ENCODE results near the gene SLIT3.

SLIT3 gene

GRCh38 chr5:168879929-168880328, 421.0 kb downstream of the SLIT3 start:
- no peak overlapping the region for H3K27ac Mint-ChIP-seq
- H3K36me3 Mint-ChIP-seq = no peaks in the 10 kb centered on the region
- H3K27me3 Mint-ChIP-seq = peaks cover 9% of the 10 kb centered on the region
- no peak overlapping the region for H3K4me3 Mint-ChIP-seq
- no peaks in the 10 kb centered on the region for H3K9me3 Mint-ChIP-seq
- no peaks in the 10 kb centered on the region for H3K4me1 Mint-ChIP-seq

GRCh38 chr5:168879331-168879730, 421.6 kb downstream of the SLIT3 start:
- peaks cover 11% of the 10 kb centered on the region for H3K27me3 Mint-ChIP-seq
- H3K4me1 Mint-ChIP-seq = no peaks in the 10 kb centered on the region
- no peaks in the 10 kb centered on the region for H3K36me3 Mint-ChIP-seq
- H3K4me3 Mint-ChIP-seq = no peak overlapping the region
- H3K27ac Mint-ChIP-seq = no peak overlapping the region
- no peaks in the 10 kb centered on the region for H3K9me3 Mint-ChIP-seq

GRCh38 chr5:168878135-168878745, 422.7 kb downstream of the SLIT3 start:
- Mint-ChIP-seq H3K4me3 (no peak overlapping the region), H3K9me3 (no peaks in the 10 kb centered on the region), H3K4me1 (no peaks in the 10 kb centered on the region), H3K27me3 (peaks cover 12% of the 10 kb centered on the region), H3K36me3 (no peaks in the 10 kb centered on the region), H3K27ac (no peak overlapping the region)

GRCh38 chr5:168877132-168877892, 423.6 kb downstream of the SLIT3 start:
- no peaks in the 10 kb centered on the region for H3K36me3 Mint-ChIP-seq
- H3K9me3 Mint-ChIP-seq = no peaks in the 10 kb centered on the region
- no peak overlapping the region for H3K27ac Mint-ChIP-seq
- no peak overlapping the region for H3K4me3 Mint-ChIP-seq
- H3K27me3 Mint-ChIP-seq = peaks cover 12% of the 10 kb centered on the region
- no peaks in the 10 kb centered on the region for H3K4me1 Mint-ChIP-seq

GRCh38 chr5:168876419-168876818, 424.5 kb downstream of the SLIT3 start:
- Mint-ChIP-seq H3K4me1 (no peaks in the 10 kb centered on the region), H3K36me3 (no peaks in the 10 kb centered on the region), H3K4me3 (no peak overlapping the region), H3K9me3 (no peaks in the 10 kb centered on the region), H3K27me3 (peaks cover 12% of the 10 kb centered on the region), H3K27ac (no peak overlapping the region)

GRCh38 chr5:168875832-168876231, 425.1 kb downstream of the SLIT3 start:
- Mint-ChIP-seq H3K4me1 (no peaks in the 10 kb centered on the region), H3K4me3 (no peak overlapping the region), H3K9me3 (no peaks in the 10 kb centered on the region), H3K27ac (no peak overlapping the region), H3K36me3 (no peaks in the 10 kb centered on the region), H3K27me3 (peaks cover 12% of the 10 kb centered on the region)

- H3K27me3 Mint-ChIP-seq = peaks cover 12% of the 10 kb centered on the region
- no peaks in the 10 kb centered on the region for H3K4me1 Mint-ChIP-seq
These were observed 426.1 kb downstream of the SLIT3 start for GRCh38 chr5:168874713-168875380.

GRCh38 chr5:168872246-168872645, 428.7 kb downstream of the SLIT3 start:
- Mint-ChIP-seq H3K27me3 (peaks cover 11% of the 10 kb centered on the region), H3K27ac (no peak overlapping the region), H3K4me3 (no peak overlapping the region), H3K36me3 (no peaks in the 10 kb centered on the region), H3K9me3 (no peaks in the 10 kb centered on the region), H3K4me1 (no peaks in the 10 kb centered on the region)

More at GRCh38 chr5:168874713-168875380, 426.1 kb downstream of the SLIT3 start:
- H3K27ac Mint-ChIP-seq = no peak overlapping the region
- H3K4me3 Mint-ChIP-seq = no peak overlapping the region
- H3K9me3 Mint-ChIP-seq = no peaks in the 10 kb centered on the region
- H3K36me3 Mint-ChIP-seq = no peaks in the 10 kb centered on the region

GRCh38 chr5:168870910-168871309, 430.0 kb downstream of the SLIT3 start:
- no peaks in the 10 kb centered on the region for H3K36me3 Mint-ChIP-seq
- peak overlapping the region; percentile 43 for H3K27ac Mint-ChIP-seq
- H3K9me3 Mint-ChIP-seq = no peaks in the 10 kb centered on the region
- peaks cover 3% of the 10 kb centered on the region for H3K27me3 Mint-ChIP-seq
- H3K4me3 Mint-ChIP-seq = no peak overlapping the region
- no peaks in the 10 kb centered on the region for H3K4me1 Mint-ChIP-seq

GRCh38 chr5:168869615-168870227, 431.2 kb downstream of the SLIT3 start:
- Mint-ChIP-seq H3K9me3 (no peaks in the 10 kb centered on the region), H3K27me3 (peaks cover 1% of the 10 kb centered on the region), H3K36me3 (no peaks in the 10 kb centered on the region), H3K27ac (no peak overlapping the region), H3K4me3 (no peak overlapping the region), H3K4me1 (no peaks in the 10 kb centered on the region)

- H3K27me3 Mint-ChIP-seq = no peaks in the 10 kb centered on the region
- no peaks in the 10 kb centered on the region for H3K4me1 Mint-ChIP-seq
- no peak overlapping the region for H3K27ac Mint-ChIP-seq
- no peaks in the 10 kb centered on the region for H3K36me3 Mint-ChIP-seq
- H3K9me3 Mint-ChIP-seq = peaks cover 4% of the 10 kb centered on the region
- H3K4me3 Mint-ChIP-seq = no peak overlapping the region
These were observed 433.7 kb downstream of the SLIT3 start for GRCh38 chr5:168867241-168867640.

- H3K36me3 Mint-ChIP-seq = no peaks in the 10 kb centered on the region
- H3K4me3 Mint-ChIP-seq = no peak overlapping the region
- H3K27me3 Mint-ChIP-seq = no peaks in the 10 kb centered on the region
- H3K27ac Mint-ChIP-seq = no peak overlapping the region
- no peaks in the 10 kb centered on the region for H3K4me1 Mint-ChIP-seq
- H3K9me3 Mint-ChIP-seq = peaks cover 4% of the 10 kb centered on the region
These were observed 435.0 kb downstream of the SLIT3 start for GRCh38 chr5:168865968-168866367.

- no peak overlapping the region for H3K27ac Mint-ChIP-seq
- H3K36me3 Mint-ChIP-seq = no peaks in the 10 kb centered on the region
- no peaks in the 10 kb centered on the region for H3K4me1 Mint-ChIP-seq
- H3K9me3 Mint-ChIP-seq = peaks cover 4% of the 10 kb centered on the region
- peaks cover 1% of the 10 kb centered on the region for H3K27me3 Mint-ChIP-seq
- H3K4me3 Mint-ChIP-seq = no peak overlapping the region
These were observed 437.9 kb downstream of the SLIT3 start for GRCh38 chr5:168863021-168863420.

- Mint-ChIP-seq H3K4me3 (no peak overlapping the region), H3K27ac (no peak overlapping the region), H3K4me1 (no peaks in the 10 kb centered on the region), H3K27me3 (peaks cover 1% of the 10 kb centered on the region), H3K36me3 (no peaks in the 10 kb centered on the region), H3K9me3 (peaks cover 4% of the 10 kb centered on the region)
These were observed 440.4 kb downstream of the SLIT3 start for GRCh38 chr5:168860503-168860902.

- H3K4me1 Mint-ChIP-seq = no peaks in the 10 kb centered on the region
- peaks cover 1% of the 10 kb centered on the region for H3K27me3 Mint-ChIP-seq
- no peaks in the 10 kb centered on the region for H3K36me3 Mint-ChIP-seq
- H3K4me3 Mint-ChIP-seq = no peak overlapping the region
- no peak overlapping the region for H3K27ac Mint-ChIP-seq
- peaks cover 4% of the 10 kb centered on the region for H3K9me3 Mint-ChIP-seq
These were observed 440.9 kb downstream of the SLIT3 start for GRCh38 chr5:168860081-168860480.

- Mint-ChIP-seq H3K36me3 (no peaks in the 10 kb centered on the region), H3K27me3 (peaks cover 1% of the 10 kb centered on the region), H3K9me3 (peaks cover 4% of the 10 kb centered on the region), H3K27ac (no peak overlapping the region), H3K4me3 (no peak overlapping the region), H3K4me1 (no peaks in the 10 kb centered on the region)
These were observed 441.5 kb downstream of the SLIT3 start for GRCh38 chr5:168859471-168859870.
